Smooth muscle cell (in vitro differentiated cells): ENCODE data around the gene E2F7. TPM values are rescaled to one million over a fixed set of nuclear protein-coding genes. Genes with fewer than 3 reads are reported as not detected.

Experiments
- DNase-seq: peaks from one replicate; lab custom pipeline; 2025; ENCODE audit not compliant: unreplicated experiment; lab: John Stamatoyannopoulos, UW
- H2AFZ ChIP-seq: fragments of 200-600 bp; sonication (generic); 2 replicates; pipeline ENCODE4 v1.6.0; 2016; ENCODE audit warnings: antibody characterized with exemption, low read depth, mild to moderate bottlenecking
- H3F3A ChIP-seq: fragments of 200-600 bp; sonication (generic); 2 replicates; pipeline ENCODE4 v1.6.0; 2017; ENCODE audit warnings: antibody characterized with exemption, low read depth
- H3K27ac ChIP-seq: fragments of 200-600 bp; sonication (generic); 2 replicates; pipeline ENCODE4 v1.5.1; 2016; ENCODE audit warnings: low read depth, mild to moderate bottlenecking
- H3K27me3 ChIP-seq: fragments of 200-600 bp; sonication (generic); 2 replicates; pipeline ENCODE4 v1.6.1; 2016; ENCODE audit warnings: low read depth, mild to moderate bottlenecking
- H3K36me3 ChIP-seq: fragments of 200-600 bp; sonication (generic); 2 replicates; pipeline ENCODE4 v1.5.1; 2016; ENCODE audit warnings: low read depth
- H3K4me1 ChIP-seq: fragments of 200-600 bp; sonication (generic); 2 replicates; pipeline ENCODE4 v1.5.1; 2016; ENCODE audit warnings: low read depth
- H3K4me2 ChIP-seq: fragments of 200-600 bp; sonication (generic); 2 replicates; pipeline ENCODE4 v1.6.0; 2016; ENCODE audit warnings: mild to moderate bottlenecking
- H3K4me3 ChIP-seq: fragments of 200-600 bp; sonication (generic); 2 replicates; pipeline ENCODE4 v1.5.1; 2016; ENCODE audit warnings: mild to moderate bottlenecking
- H3K79me2 ChIP-seq: fragments of 200-600 bp; sonication (generic); 2 replicates; pipeline ENCODE4 v1.6.0; 2016; ENCODE audit warnings: low read depth, mild to moderate bottlenecking
- H3K9ac ChIP-seq: fragments of 200-600 bp; sonication (generic); 2 replicates; pipeline ENCODE4 v1.6.0; 2016; ENCODE audit warnings: low read depth
- H3K9me3 ChIP-seq: fragments of 200-600 bp; sonication (generic); replicated peaks from 2 replicates; pipeline ENCODE4 v1.5.1; 2016; ENCODE audit warnings: low read depth
- H4K20me1 ChIP-seq: fragments of 200-600 bp; sonication (generic); 2 replicates; pipeline ENCODE4 v1.6.0; 2016; ENCODE audit warnings: low read depth
- WGBS: methylation state at CpG from one replicate; pipeline ENCODE4 v1.1.7; 2016; ENCODE audit warnings: low lambda C conversion rate; 5-methylcytosine and 5-hydroxymethylcytosine counted together
- polyA plus RNA-seq: library from polyadenylated mRNA; unstranded; fragments of >200 nt; fragmentation: Nextera tagmentation; extraction: Ambion mirVana; gene quantifications from 2 replicates; pipeline ENCODE4 v1.2.1, GENCODE V29; 2016
- total RNA-seq: library from RNA; depleted of rRNA; stranded (reverse); fragments of >200 nt; gene quantifications from 2 replicates; pipeline ENCODE4 v1.2.3, GENCODE V29; 2014
- TF ChIP-seq, protein P1 (sequence below): fragments of 200-600 bp; sonication (generic); IDR thresholded peaks from 2 replicates; pipeline ENCODE4 v1.5.1; 2017; ENCODE audit warnings: borderline replicate concordance, mild to moderate bottlenecking, antibody characterized with exemption; ENCODE audit not compliant: insufficient read depth, poor library complexity, severe bottlenecking

E2F7 gene, protein sequence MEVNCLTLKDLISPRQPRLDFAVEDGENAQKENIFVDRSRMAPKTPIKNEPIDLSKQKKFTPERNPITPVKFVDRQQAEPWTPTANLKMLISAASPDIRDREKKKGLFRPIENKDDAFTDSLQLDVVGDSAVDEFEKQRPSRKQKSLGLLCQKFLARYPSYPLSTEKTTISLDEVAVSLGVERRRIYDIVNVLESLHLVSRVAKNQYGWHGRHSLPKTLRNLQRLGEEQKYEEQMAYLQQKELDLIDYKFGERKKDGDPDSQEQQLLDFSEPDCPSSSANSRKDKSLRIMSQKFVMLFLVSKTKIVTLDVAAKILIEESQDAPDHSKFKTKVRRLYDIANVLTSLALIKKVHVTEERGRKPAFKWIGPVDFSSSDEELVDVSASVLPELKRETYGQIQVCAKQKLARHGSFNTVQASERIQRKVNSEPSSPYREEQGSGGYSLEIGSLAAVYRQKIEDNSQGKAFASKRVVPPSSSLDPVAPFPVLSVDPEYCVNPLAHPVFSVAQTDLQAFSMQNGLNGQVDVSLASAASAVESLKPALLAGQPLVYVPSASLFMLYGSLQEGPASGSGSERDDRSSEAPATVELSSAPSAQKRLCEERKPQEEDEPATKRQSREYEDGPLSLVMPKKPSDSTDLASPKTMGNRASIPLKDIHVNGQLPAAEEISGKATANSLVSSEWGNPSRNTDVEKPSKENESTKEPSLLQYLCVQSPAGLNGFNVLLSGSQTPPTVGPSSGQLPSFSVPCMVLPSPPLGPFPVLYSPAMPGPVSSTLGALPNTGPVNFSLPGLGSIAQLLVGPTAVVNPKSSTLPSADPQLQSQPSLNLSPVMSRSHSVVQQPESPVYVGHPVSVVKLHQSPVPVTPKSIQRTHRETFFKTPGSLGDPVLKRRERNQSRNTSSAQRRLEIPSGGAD
- total RNA-seq (13.6 and 16.0 TPM in 2 replicates), polyA plus RNA-seq (5.1 and 8.3 TPM in 2 replicates)

DNA sequence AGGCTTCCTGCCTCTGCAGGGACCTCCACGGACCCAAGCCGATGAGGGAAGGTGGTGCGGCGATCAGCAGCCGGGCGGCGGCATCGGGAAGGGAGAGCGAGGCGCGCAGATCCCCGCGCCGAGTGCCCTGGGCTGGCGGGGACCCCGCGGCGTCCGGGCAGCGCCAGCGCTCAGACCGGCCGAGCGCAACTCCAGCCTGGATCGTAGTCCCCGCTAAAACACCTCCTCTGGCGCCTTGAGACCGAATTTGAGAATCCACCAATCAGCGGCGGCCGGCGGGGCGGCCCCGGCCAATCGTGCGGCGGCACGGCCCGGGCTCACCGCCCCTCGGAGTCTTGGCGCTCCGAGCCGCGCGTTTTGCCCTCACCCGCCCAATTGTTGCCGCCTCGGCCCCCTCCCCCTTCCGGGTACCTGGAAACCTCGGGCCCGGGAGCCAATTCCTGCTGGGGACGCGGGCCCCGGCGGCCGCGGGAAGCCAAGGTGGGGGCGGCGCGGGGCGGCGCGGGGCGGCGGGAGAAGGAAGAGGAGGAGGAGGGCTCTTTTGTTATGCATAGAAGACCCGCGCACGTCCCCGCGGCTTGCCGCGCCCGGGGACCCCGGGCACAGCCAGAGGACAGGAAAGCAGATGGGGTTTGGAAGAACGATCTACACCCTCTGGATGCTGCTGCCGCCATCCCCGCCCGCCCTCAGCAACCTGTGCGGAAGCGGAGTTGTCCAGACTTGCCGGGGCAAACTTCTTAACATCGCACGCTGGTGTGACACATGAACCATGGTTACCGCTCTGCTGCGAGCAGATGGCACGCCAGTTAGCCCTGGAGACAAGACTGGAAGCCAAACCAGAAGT lies at the start of gene E2F7:
TSS of gene E2F7 (minus strand) at position 209 of the 844 bp plus-strand sequence. CDS start 934 bp downstream, outside the sequence.
- Histone ChIP-seq H4K20me1 (no peaks in the 10 kb centered on the region), H3K4me3 (peak within 1 kb of the TSS; percentile 84), H3K9me3 (no peaks in the 10 kb centered on the region), H3K79me2 (no peaks in the 10 kb centered on the region), H3K27me3 (no peaks in the 10 kb centered on the region), H3K4me2 (peak within 1 kb of the TSS; percentile 94), H3K4me1 (peaks cover 24% of the 10 kb centered on the region), H3K36me3 (no peaks in the 10 kb centered on the region), H3K27ac (peak within 1 kb of the TSS; percentile 88), H2AFZ (peak within 1 kb of the TSS; percentile 91), H3K9ac (peak within 1 kb of the TSS; percentile 91), H3F3A (no peaks in the 10 kb centered on the region)
- under 1% methylated on average over 64 of the region's 87 CpGs for WGBS
- peak; percentile 71 for DNase-seq
- TF ChIP-seq, protein P1, sequence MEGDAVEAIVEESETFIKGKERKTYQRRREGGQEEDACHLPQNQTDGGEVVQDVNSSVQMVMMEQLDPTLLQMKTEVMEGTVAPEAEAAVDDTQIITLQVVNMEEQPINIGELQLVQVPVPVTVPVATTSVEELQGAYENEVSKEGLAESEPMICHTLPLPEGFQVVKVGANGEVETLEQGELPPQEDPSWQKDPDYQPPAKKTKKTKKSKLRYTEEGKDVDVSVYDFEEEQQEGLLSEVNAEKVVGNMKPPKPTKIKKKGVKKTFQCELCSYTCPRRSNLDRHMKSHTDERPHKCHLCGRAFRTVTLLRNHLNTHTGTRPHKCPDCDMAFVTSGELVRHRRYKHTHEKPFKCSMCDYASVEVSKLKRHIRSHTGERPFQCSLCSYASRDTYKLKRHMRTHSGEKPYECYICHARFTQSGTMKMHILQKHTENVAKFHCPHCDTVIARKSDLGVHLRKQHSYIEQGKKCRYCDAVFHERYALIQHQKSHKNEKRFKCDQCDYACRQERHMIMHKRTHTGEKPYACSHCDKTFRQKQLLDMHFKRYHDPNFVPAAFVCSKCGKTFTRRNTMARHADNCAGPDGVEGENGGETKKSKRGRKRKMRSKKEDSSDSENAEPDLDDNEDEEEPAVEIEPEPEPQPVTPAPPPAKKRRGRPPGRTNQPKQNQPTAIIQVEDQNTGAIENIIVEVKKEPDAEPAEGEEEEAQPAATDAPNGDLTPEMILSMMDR: no peak

DNA sequence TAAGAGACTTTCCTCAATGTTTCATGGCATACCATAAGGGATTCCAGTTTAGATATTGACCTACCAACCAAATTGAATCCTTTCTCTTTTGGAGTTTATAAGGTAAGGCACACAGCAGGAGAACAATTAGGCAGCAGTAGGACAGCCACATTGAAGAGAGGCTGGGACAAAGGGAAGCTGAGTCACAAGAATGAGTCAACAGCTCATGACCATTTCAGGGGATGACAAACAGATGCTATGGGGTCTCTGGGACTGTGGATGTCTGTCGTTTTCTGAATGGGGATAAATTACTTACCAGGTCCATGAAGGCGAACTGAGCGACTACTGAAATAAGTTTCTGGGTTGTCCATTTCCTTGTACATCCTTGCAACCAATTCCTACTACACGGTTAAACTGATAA lies 48.6 kb upstream of the E2F7 start:
- WGBS: 79% methylated on average over 4 of the region's 4 CpGs
- TF ChIP-seq, protein P1: no peak
- Histone ChIP-seq H3K9ac (no peak overlapping the region), H3K4me2 (no peak overlapping the region), H3K9me3 (no peaks in the 10 kb centered on the region), H4K20me1 (no peaks in the 10 kb centered on the region), H3K4me1 (no peaks in the 10 kb centered on the region), H3K27me3 (no peaks in the 10 kb centered on the region), H3K36me3 (no peaks in the 10 kb centered on the region), H3K4me3 (no peak overlapping the region), H2AFZ (no peak overlapping the region), H3K79me2 (no peaks in the 10 kb centered on the region), H3K27ac (no peak overlapping the region), H3F3A (no peaks in the 10 kb centered on the region)
- no peak for DNase-seq

DNA sequence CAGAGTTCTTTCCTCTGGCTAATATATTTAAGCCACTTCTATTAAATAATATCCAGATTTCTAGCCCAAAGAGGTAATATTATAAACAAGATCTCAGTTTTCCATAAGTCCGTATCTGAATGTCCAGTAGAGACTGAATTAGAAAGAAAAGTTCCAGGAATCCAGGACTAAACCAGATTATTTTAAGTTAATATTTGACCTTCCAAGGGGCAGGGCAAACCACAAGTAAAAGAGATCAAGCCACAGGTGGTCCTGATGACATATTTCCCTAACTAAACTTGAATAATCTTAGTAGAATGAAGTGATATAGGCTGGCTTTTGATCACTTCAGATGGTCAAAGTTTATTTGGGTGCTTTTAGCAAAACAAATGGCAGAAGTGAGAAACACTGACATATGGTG lies 43.3 kb upstream of the E2F7 start:
- no peaks in the 10 kb centered on the region for H3K4me1 ChIP-seq
- DNase-seq: no peak
- no peak overlapping the region for H2AFZ ChIP-seq
- H3K9ac ChIP-seq: no peak overlapping the region
- H3K9me3 ChIP-seq: no peaks in the 10 kb centered on the region
- TF ChIP-seq, protein P1: no peak
- WGBS: 90% methylated on average over 1 of the region's 1 CpG
- no peaks in the 10 kb centered on the region for H4K20me1 ChIP-seq
- H3K36me3 ChIP-seq: no peaks in the 10 kb centered on the region
- no peak overlapping the region for H3K4me3 ChIP-seq
- no peaks in the 10 kb centered on the region for H3F3A ChIP-seq
- no peak overlapping the region for H3K4me2 ChIP-seq
- no peaks in the 10 kb centered on the region for H3K27me3 ChIP-seq
- H3K27ac ChIP-seq: no peak overlapping the region
- no peaks in the 10 kb centered on the region for H3K79me2 ChIP-seq
